Measurements from ENCODE around the gene SNTG2. TPM values are rescaled to one million over a fixed set of nuclear protein-coding genes. Genes with fewer than 3 reads are reported as not detected.

The SNTG2 gene
- total RNA-seq, 2 experiments from 2014 or later = not detected

DNA sequence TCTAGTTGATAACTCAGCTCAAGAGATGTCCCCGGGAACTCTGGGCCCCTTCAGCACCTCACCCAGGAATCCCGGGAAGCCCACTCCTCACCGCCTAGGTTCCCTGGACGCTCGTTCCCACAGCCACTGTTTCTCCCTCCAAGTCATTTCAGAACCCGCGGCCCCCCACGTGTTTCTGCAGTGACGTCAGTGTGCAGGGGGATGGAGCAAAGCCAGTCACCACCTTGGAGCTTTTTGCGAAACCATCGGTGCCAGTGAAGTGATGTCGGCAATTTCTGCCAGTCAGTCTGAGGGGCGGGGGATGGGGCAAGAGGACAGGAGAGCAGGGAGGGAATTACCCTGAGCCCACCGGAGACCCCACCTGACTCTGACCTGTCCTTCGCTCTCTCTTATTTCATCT is 119.2 kb downstream of the SNTG2 start:
- no TSS peak for BruUV-seq (replicated peaks)
- H3K9me3 ChIP-seq (ENCODE audit: low read length) = no peaks in the 10 kb centered on the region
- H3K4me1 ChIP-seq (ENCODE audit: insufficient read depth, low read length, poor library complexity, severe bottlenecking) = no peaks in the 10 kb centered on the region
- DNase-seq (ENCODE audit: low spot score) = no peak
- H3K27ac ChIP-seq (ENCODE audit: low read depth, low read length, poor library complexity, severe bottlenecking) = no peak overlapping the region
- intact Hi-C loops (cut with micrococcal nuclease; ENCODE audit: unreplicated experiment) = no loop called here
- no peak overlapping the region for H3K4me2 ChIP-seq (ENCODE audit: low read length)
- H3K36me3 ChIP-seq (ENCODE audit: insufficient read depth, low read length) = no peaks in the 10 kb centered on the region
- H3K9me2 ChIP-seq (ENCODE audit: insufficient read depth, low read length) = no peaks in the 10 kb centered on the region
- H4K20me1 ChIP-seq (ENCODE audit: insufficient read depth, low read length) = no peaks in the 10 kb centered on the region
- ChIA-PET POLR2A (no interaction called here), CTCF (ENCODE audit: unreplicated experiment) (no interaction called here)
- no peaks in the 10 kb centered on the region for H3K79me2 ChIP-seq (ENCODE audit: insufficient read depth, low read depth, low read length)
- TF ChIP-seq, protein P1, sequence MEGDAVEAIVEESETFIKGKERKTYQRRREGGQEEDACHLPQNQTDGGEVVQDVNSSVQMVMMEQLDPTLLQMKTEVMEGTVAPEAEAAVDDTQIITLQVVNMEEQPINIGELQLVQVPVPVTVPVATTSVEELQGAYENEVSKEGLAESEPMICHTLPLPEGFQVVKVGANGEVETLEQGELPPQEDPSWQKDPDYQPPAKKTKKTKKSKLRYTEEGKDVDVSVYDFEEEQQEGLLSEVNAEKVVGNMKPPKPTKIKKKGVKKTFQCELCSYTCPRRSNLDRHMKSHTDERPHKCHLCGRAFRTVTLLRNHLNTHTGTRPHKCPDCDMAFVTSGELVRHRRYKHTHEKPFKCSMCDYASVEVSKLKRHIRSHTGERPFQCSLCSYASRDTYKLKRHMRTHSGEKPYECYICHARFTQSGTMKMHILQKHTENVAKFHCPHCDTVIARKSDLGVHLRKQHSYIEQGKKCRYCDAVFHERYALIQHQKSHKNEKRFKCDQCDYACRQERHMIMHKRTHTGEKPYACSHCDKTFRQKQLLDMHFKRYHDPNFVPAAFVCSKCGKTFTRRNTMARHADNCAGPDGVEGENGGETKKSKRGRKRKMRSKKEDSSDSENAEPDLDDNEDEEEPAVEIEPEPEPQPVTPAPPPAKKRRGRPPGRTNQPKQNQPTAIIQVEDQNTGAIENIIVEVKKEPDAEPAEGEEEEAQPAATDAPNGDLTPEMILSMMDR (conservative IDR thresholded peaks at IDR 0.05; ENCODE audit: low read length) = no peak
- no peak for TF ChIP-seq EZH2phosphoT487 (IDR thresholded peaks at IDR 0.05; ENCODE audit: borderline replicate concordance, low read depth, low read length)
- H3K4me3 ChIP-seq (ENCODE audit: low read depth, low read length, poor library complexity, severe bottlenecking) = no peak overlapping the region
- H2AFZ ChIP-seq (ENCODE audit: low read length) = no peak overlapping the region

DNA sequence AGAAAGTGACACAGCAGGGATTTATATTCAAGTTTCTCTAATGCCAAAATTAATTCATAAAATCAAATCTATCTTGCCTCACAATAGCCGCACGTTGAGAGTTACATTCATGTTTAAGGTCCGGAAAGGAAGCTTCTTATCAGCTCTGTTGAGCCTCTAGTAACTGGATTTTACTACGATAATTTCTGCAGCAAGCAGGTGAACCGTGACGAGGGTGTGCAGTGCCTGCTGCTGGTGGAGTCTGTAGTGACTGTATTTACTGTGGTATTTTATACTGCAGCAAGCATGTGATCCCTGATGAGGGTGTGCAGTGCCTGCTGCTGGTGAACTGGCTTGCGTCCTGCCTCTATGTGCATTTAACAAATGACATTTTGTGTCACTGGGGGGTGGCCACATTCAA is 120.0 kb downstream of the SNTG2 start:
- Histone ChIP-seq H3K79me2 (ENCODE audit: insufficient read depth, low read depth, low read length) (no peaks in the 10 kb centered on the region), H4K20me1 (ENCODE audit: insufficient read depth, low read length) (no peaks in the 10 kb centered on the region), H3K9me2 (ENCODE audit: insufficient read depth, low read length) (no peaks in the 10 kb centered on the region), H3K4me1 (ENCODE audit: insufficient read depth, low read length, poor library complexity, severe bottlenecking) (no peaks in the 10 kb centered on the region), H3K4me2 (ENCODE audit: low read length) (no peak overlapping the region), H3K36me3 (ENCODE audit: insufficient read depth, low read length) (no peaks in the 10 kb centered on the region), H3K9me3 (ENCODE audit: low read length) (no peaks in the 10 kb centered on the region), H3K27ac (ENCODE audit: low read depth, low read length, poor library complexity, severe bottlenecking) (no peak overlapping the region), H2AFZ (ENCODE audit: low read length) (no peak overlapping the region), H3K4me3 (ENCODE audit: low read depth, low read length, poor library complexity, severe bottlenecking) (no peak overlapping the region)
- DNase-seq (ENCODE audit: low spot score) = no peak
- TF ChIP-seq, protein P1 (conservative IDR thresholded peaks at IDR 0.05; ENCODE audit: low read length) = no peak
- no peak for TF ChIP-seq EZH2phosphoT487 (IDR thresholded peaks at IDR 0.05; ENCODE audit: borderline replicate concordance, low read depth, low read length)
- intact Hi-C loops (cut with micrococcal nuclease; ENCODE audit: unreplicated experiment) = no loop called here
- ChIA-PET CTCF (ENCODE audit: unreplicated experiment) (no interaction called here), POLR2A (no interaction called here)
- BruUV-seq (replicated peaks) = no TSS peak

DNA sequence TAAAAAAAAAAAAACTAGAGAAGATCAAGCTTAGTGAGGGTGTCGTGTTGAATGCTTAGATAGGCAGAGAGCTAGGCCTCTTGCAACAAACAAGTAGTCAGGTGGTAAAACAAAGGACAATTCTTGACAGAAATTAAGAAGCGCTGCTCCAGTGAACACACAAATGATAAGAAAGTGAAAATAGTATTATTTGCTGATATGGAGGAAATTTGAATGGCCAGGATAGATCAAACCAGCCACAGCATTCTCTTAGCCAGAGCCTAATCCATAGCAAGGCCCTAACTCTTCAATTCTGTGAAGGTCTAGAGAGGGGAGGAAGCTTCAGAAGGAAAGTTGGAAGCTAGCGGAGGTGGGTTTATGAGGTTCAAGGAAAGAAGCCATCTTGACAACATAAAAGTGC is 121.0 kb downstream of the SNTG2 start:
- Histone ChIP-seq H3K36me3 (ENCODE audit: insufficient read depth, low read length) (no peaks in the 10 kb centered on the region), H3K27ac (ENCODE audit: low read depth, low read length, poor library complexity, severe bottlenecking) (no peak overlapping the region), H3K4me2 (ENCODE audit: low read length) (no peak overlapping the region), H3K9me2 (ENCODE audit: insufficient read depth, low read length) (no peaks in the 10 kb centered on the region), H3K4me3 (ENCODE audit: low read depth, low read length, poor library complexity, severe bottlenecking) (no peak overlapping the region), H3K4me1 (ENCODE audit: insufficient read depth, low read length, poor library complexity, severe bottlenecking) (no peaks in the 10 kb centered on the region), H3K79me2 (ENCODE audit: insufficient read depth, low read depth, low read length) (no peaks in the 10 kb centered on the region), H3K9me3 (ENCODE audit: low read length) (no peaks in the 10 kb centered on the region), H2AFZ (ENCODE audit: low read length) (no peak overlapping the region), H4K20me1 (ENCODE audit: insufficient read depth, low read length) (no peaks in the 10 kb centered on the region)
- BruUV-seq (replicated peaks) = no TSS peak
- intact Hi-C loops (cut with micrococcal nuclease; ENCODE audit: unreplicated experiment) = no loop called here
- DNase-seq (ENCODE audit: low spot score) = no peak
- TF ChIP-seq, protein P1 (conservative IDR thresholded peaks at IDR 0.05; ENCODE audit: low read length) = no peak
- TF ChIP-seq EZH2phosphoT487 (IDR thresholded peaks at IDR 0.05; ENCODE audit: borderline replicate concordance, low read depth, low read length) = no peak
- POLR2A ChIA-PET = no interaction called here
- CTCF ChIA-PET (ENCODE audit: unreplicated experiment) = no interaction called here
